Cardiac muscle cell (in vitro differentiated cells and primary cell): Measurements from ENCODE around the gene MIPEP. TPM values are rescaled to one million over a fixed set of nuclear protein-coding genes. Genes with fewer than 3 reads are reported as not detected.
"Not testable (repeated sequence)": the region's sequence is repeated elsewhere in the genome, so short reads cannot be mapped to it uniquely, and the experiment has no call there.

Source experiments
- DNase-seq, 2 donors: peaks; one replicate each; pipeline versions ENCODE4 v3.0.0 to v3.0.0-alpha.2; 2010 to 2017; ENCODE audit warnings: low read depth in 1 of 2, low spot score in 1 of 2
- H3K27ac ChIP-seq: fragments of 200-600 bp; sonication (generic); 2 replicates; pipeline ENCODE4 v1.5.1; 2016
- H3K27me3 ChIP-seq: fragments of 200-600 bp; sonication (generic); 2 replicates; pipeline ENCODE4 v1.6.0; 2016; ENCODE audit warnings: control low read depth
- H3K36me3 ChIP-seq: fragments of 200-600 bp; sonication (generic); 2 replicates; pipeline ENCODE4 v1.5.1; 2016; ENCODE audit warnings: control low read depth
- H3K4me1 ChIP-seq: fragments of 200-600 bp; sonication (generic); 2 replicates; pipeline ENCODE4 v1.8.1; 2017; ENCODE audit warnings: low read depth, mild to moderate bottlenecking, mixed run types
- H3K4me3 ChIP-seq: fragments of 200-600 bp; sonication (generic); 2 replicates; pipeline ENCODE4 v1.5.1; 2016; ENCODE audit warnings: mild to moderate bottlenecking
- H3K9me3 ChIP-seq: fragments of 200-600 bp; sonication (generic); 2 replicates; pipeline ENCODE4 v1.5.1; 2017; ENCODE audit warnings: low read depth, mild to moderate bottlenecking, control low read depth
- CTCF ChIP-seq: IDR thresholded peaks from 2 replicates; pipeline ENCODE4 v1.5.1; 2012; ENCODE audit warnings: low read depth, mild to moderate bottlenecking, low read length
- polyA plus RNA-seq: library from polyadenylated mRNA; unstranded; fragments of >200 nt; fragmentation: Nextera tagmentation; extraction: Ambion mirVana; gene quantifications from 2 replicates; pipeline ENCODE4 v1.2.1, GENCODE V29; 2016
- total RNA-seq: library from RNA; depleted of rRNA; stranded (reverse); fragments of >200 nt; gene quantifications from 2 replicates; pipeline ENCODE4 v1.2.3, GENCODE V29; 2016

MIPEP gene
- total and polyA plus RNA-seq, 2 experiments from 2014 or later: 12.5 to 22.9 TPM

DNA sequence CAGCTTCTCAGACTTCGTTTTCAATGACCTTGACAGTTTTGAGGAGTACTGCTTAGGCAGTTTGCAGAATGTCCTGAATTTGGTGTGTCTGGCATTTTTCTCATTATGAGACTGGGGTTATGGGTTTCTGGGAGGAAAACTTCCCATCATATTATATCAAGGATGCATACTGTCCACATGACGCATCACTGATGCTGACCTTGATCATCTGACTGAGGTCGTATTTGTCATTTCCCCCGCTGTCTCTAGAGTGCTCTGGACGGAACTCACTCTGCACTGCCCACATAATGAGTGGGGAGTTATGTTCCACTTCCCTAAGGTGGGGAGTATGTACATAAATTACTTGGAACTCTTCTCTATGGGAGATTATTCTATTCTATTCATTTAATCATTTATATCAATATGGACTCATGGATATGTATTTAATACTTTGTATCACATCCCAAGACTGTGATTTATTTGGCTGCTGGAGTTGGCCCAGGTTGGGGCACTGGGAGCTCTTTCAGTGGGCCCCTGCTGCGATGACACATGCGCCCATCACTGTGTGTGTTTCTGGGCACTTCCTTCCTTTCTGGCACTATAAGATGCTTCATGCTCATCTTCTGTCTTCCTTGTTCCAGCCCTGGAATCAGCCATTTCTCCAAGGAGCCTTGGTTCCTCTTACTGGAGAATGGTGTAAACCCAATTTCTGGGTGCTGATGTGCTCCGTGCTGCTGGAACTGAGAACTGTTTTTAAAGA lies 138.6 kb downstream of the MIPEP start:
- TF ChIP-seq CTCF: no peak
- no peak overlapping the region for H3K27ac ChIP-seq

GRCh38 chr13:23749288-23749873 lies 139.8 kb downstream of the MIPEP start:
- no peak overlapping the region for H3K4me3 ChIP-seq
- H3K9me3 ChIP-seq: no peaks in the 10 kb centered on the region
- no peak for TF ChIP-seq CTCF
- peaks cover 3% of the 10 kb centered on the region for H3K4me1 ChIP-seq
- H3K36me3 ChIP-seq: no peaks in the 10 kb centered on the region
- no peaks in the 10 kb centered on the region for H3K27me3 ChIP-seq
- no peak for DNase-seq
- H3K27ac ChIP-seq: no peak overlapping the region

More for the DNA sequence above, 138.6 kb downstream of the MIPEP start:
- no peaks in the 10 kb centered on the region for H3K36me3 ChIP-seq
- DNase-seq: no peak
- H3K27me3 ChIP-seq: no peaks in the 10 kb centered on the region
- no peaks in the 10 kb centered on the region for H3K9me3 ChIP-seq
- H3K4me1 ChIP-seq: peaks cover 3% of the 10 kb centered on the region
- H3K4me3 ChIP-seq: no peak overlapping the region

- no peak for TF ChIP-seq CTCF
- H3K27ac ChIP-seq: no peak overlapping the region
- DNase-seq: no peak
Measured at GRCh38 chr13:23748109-23748990, 140.8 kb downstream of the MIPEP start.

GRCh38 chr13:23746141-23746540 lies 143.1 kb downstream of the MIPEP start:
- DNase-seq, H3K4me3 ChIP-seq, H3K9me3 ChIP-seq, H3K27ac ChIP-seq, H3K27me3 ChIP-seq, H3K36me3 ChIP-seq, H3K4me1 ChIP-seq: not testable (repeated sequence)

More at GRCh38 chr13:23748109-23748990, 140.8 kb downstream of the MIPEP start:
- Histone ChIP-seq H3K4me3 (no peak overlapping the region), H3K9me3 (no peaks in the 10 kb centered on the region), H3K4me1 (no peaks in the 10 kb centered on the region), H3K27me3 (no peaks in the 10 kb centered on the region), H3K36me3 (no peaks in the 10 kb centered on the region)

- no peak for TF ChIP-seq CTCF
- Histone ChIP-seq H3K27ac (no peak overlapping the region), H3K4me1 (peaks cover 5% of the 10 kb centered on the region)
Measured at GRCh38 chr13:23744315-23744714, 144.9 kb downstream of the MIPEP start.

More at GRCh38 chr13:23744315-23744714, 144.9 kb downstream of the MIPEP start:
- no peak overlapping the region for H3K4me3 ChIP-seq
- no peaks in the 10 kb centered on the region for H3K9me3 ChIP-seq
- no peaks in the 10 kb centered on the region for H3K27me3 ChIP-seq
- no peaks in the 10 kb centered on the region for H3K36me3 ChIP-seq
- no peak for DNase-seq
